Gastroesophageal sphincter (tissue), 4 donors: ENCODE data around the gene C17orf100. TPM values are rescaled to one million over a fixed set of nuclear protein-coding genes. Genes with fewer than 3 reads are reported as not detected.
A peak's percentile ranks its signal among the peaks of the same experiment; 100 is the strongest.

Experiments used
- ATAC-seq: fragments of 150-250 bp; one replicate; pipeline ENCODE4 v1.9.1; 2016; ENCODE audit warnings: mild to moderate bottlenecking, moderate library complexity
- H3K27ac ChIP-seq, 4 donors: fragments of 200-600 bp; sonication (generic) in 3 of 4; 1 replicate in 3 of 4; 2 replicates in 1 of 4; pipeline ENCODE4 v1.5.1; 2016 to 2019
- H3K27me3 ChIP-seq: fragments of 200-600 bp; sonication (generic); one replicate; pipeline ENCODE4 v1.5.1; 2019
- H3K36me3 ChIP-seq, 2 donors: fragments of 200-600 bp; sonication (generic); one replicate each; pipeline ENCODE4 v1.5.1; 2019; ENCODE audit warnings: control low read depth in 1 of 2
- H3K4me1 ChIP-seq, 3 donors: fragments of 200-600 bp; sonication (generic); 1 replicate in 2 of 3; 2 replicates in 1 of 3; pipeline ENCODE4 v1.5.1; 2016 to 2019; ENCODE audit warnings: control low read depth in 2 of 3
- H3K4me3 ChIP-seq, 2 donors: fragments of 200-600 bp; sonication (generic); one replicate each; pipeline ENCODE4 v1.5.1; 2019; ENCODE audit warnings: mild to moderate bottlenecking in 1 of 2, moderate library complexity in 1 of 2
- H3K9me3 ChIP-seq, 3 donors: fragments of 200-600 bp; sonication (generic); one replicate each; pipeline ENCODE4 v1.5.1; 2017 to 2019; ENCODE audit warnings: control low read depth in 2 of 3
- EP300 ChIP-seq: sonication (generic); formaldehyde crosslinking; IDR thresholded peaks from one replicate; pipeline ENCODE4 v1.6.1; 2017; ENCODE audit warnings: antibody characterized with exemption, mild to moderate bottlenecking
- POLR2A ChIP-seq, 2 donors: fragments of 450-650 bp; IDR thresholded peaks; one replicate each; pipeline ENCODE4 v1.6.1; 2017; ENCODE audit warnings: antibody characterized with exemption in 2 of 2, mild to moderate bottlenecking in 2 of 2, moderate library complexity in 1 of 2
- POLR2AphosphoS5 ChIP-seq: sonication (generic); formaldehyde crosslinking; IDR thresholded peaks from one replicate; pipeline ENCODE4 v1.6.1; 2017; ENCODE audit warnings: antibody characterized with exemption
- WGBS, 2 donors: methylation state at CpG; one replicate each; pipeline ENCODE4 v1.1.5; 2018; ENCODE audit warnings: low coverage in 1 of 2; 5-methylcytosine and 5-hydroxymethylcytosine counted together
- total RNA-seq, 4 donors: library from RNA; depleted of rRNA; stranded (reverse); fragments of >200 nt; gene quantifications; one replicate each; pipeline ENCODE4 v1.1.0, GENCODE V29; 2016
- TF ChIP-seq, protein P1 (sequence below), 4 experiments: fragments of 200-600 bp in 2 of 4; fragments of 450-650 bp in 2 of 4; sonication (generic) in 1 of 4; IDR thresholded peaks; one replicate each; pipeline ENCODE4 v1.5.1; 2017 to 2019; ENCODE audit warnings: antibody characterized with exemption in 4 of 4, mild to moderate bottlenecking in 2 of 4, moderate library complexity in 2 of 4

C17orf100 gene
- total RNA-seq, 4 donors from 2014 or later: 1.4 to 2.1 TPM; not detected in 2

DNA sequence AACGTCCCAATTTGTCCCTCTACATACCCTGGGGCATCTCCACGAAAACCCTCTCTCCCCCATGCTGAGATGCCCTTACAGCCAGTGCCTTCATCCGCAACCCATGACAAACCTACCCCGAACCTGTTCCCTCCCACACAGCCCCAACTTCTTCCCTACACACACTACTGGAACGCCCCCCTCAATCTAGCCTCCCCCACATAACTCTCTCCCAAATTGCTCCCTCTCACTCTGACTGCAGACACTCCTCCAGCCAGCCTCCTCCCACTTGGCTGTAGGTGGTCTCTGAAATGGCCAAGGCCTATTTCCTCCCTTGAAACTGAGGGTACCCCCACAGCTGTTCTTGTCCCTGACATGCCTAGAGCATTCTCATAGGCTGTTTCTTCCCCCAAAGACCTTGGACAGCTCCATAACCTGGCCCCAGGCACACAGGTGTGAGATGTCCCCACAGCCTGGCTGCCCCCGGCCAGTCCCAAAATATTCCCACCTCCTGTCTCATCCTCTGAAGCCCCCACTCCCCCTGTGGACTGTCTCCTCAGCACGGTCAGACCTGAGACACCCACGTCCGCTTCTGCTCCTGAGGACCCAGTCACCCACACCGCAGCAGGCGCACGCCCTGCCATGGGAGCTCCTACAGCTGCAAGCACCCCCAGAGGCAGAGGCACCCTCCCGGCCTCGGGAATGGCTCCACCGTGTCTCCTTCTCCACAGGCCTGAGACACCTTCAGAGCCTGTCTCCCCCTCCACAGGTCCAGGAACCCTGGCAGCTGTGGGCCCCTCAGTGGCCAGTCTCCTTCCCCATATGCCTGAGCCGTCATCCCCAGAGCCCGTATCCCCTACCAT, 14.7 kb upstream of the C17orf100 start:
- ATAC-seq: no peak
- H3K9me3 ChIP-seq: no peaks in the 10 kb centered on the region
- TF ChIP-seq, protein P1, sequence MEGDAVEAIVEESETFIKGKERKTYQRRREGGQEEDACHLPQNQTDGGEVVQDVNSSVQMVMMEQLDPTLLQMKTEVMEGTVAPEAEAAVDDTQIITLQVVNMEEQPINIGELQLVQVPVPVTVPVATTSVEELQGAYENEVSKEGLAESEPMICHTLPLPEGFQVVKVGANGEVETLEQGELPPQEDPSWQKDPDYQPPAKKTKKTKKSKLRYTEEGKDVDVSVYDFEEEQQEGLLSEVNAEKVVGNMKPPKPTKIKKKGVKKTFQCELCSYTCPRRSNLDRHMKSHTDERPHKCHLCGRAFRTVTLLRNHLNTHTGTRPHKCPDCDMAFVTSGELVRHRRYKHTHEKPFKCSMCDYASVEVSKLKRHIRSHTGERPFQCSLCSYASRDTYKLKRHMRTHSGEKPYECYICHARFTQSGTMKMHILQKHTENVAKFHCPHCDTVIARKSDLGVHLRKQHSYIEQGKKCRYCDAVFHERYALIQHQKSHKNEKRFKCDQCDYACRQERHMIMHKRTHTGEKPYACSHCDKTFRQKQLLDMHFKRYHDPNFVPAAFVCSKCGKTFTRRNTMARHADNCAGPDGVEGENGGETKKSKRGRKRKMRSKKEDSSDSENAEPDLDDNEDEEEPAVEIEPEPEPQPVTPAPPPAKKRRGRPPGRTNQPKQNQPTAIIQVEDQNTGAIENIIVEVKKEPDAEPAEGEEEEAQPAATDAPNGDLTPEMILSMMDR (IDR thresholded peaks at IDR 0.05): no peak
- no peak for TF ChIP-seq POLR2AphosphoS5
- H3K4me3 ChIP-seq: no peak overlapping the region
- peaks cover 0 to 34% of the 10 kb centered on the region in 2 donors for H3K36me3 ChIP-seq
- no peaks in the 10 kb centered on the region for H3K27me3 ChIP-seq
- H3K4me1 ChIP-seq: peaks cover 0 to 32% (median 17%) of the 10 kb centered on the region in 3 donors
- 82 to 93% methylated on average over 7 to 13 of the region's 17 CpGs for WGBS, 2 donors
- no peak overlapping the region for H3K27ac ChIP-seq

DNA sequence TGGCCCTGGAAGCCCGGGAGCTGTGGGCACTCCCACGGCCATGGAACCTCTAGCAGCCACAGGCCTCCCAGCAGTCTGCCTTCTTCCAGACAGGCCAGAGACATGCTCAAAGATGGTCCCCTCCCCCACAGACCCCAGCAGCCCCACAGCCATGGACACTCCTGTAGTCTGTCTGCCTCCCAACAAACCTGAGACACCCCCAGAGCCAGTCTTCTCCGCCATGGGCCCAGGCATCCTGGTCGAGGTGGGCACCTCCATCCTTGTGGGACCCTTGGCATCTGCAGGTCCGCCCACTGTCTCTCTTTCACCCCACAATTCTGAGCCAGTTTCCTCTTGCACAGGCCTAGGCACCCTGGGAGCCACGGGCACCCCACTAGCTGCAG, 14.1 kb upstream of the C17orf100 start:
- no peak for ATAC-seq
- 90 to 93% methylated on average over 2 of the region's 6 CpGs for WGBS, 2 donors
- peaks cover 0 to 38% (median 19%) of the 10 kb centered on the region in 3 donors for H3K4me1 ChIP-seq
- peaks cover 0 to 28% of the 10 kb centered on the region in 2 donors for H3K36me3 ChIP-seq
- no peak for TF ChIP-seq POLR2A (IDR thresholded peaks at IDR 0.05)
- TF ChIP-seq, protein P1 (IDR thresholded peaks at IDR 0.05): no peak
- no peak for TF ChIP-seq EP300
- no peak for TF ChIP-seq POLR2AphosphoS5
- no peak overlapping the region for H3K27ac ChIP-seq
- H3K27me3 ChIP-seq: no peaks in the 10 kb centered on the region
- no peak overlapping the region for H3K4me3 ChIP-seq
- H3K9me3 ChIP-seq: no peaks in the 10 kb centered on the region

DNA sequence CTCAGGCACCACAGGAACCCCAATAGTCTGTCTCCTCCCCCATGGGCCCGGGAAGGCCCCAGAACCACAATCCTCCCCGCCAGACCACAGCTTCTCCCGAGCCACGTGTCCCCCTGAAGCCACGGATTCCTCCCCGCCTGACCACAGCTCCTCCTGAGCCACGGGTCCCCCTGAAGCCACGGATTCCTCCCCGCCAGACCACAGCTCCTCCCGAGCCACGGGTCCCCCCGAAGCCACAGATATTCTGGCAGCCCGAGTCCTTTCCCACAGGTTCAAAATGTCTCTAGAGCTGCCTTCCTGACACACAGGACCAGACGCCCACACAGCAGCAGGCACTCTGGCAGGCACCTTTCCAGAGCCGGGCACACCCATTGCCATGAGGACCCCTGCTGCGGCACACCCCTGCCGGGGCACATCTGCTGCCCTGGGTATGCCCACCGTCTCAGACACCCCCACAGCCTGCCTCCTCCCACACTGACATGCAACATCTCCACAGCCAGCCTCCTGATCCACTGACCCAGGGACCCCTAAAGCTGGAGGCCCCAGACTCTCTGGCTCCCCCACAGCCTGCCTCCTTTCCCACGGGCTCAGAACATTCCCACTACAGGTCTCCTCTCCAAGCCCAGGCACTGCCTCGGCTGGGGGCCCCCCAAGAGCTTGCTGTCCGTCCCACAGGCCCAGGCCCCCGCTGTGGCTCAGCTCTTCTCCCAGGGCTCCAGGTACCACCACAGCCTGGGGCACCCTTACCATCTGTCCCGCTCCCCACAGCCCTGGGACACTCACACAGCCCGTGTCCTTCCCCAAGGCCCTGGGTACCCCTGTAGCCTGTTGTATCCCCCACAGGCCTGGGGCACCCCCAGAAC, 13.3 kb upstream of the C17orf100 start:
- H3K27me3 ChIP-seq: no peaks in the 10 kb centered on the region
- H3K27ac ChIP-seq: no peak overlapping the region
- ATAC-seq: no peak
- H3K4me1 ChIP-seq: peaks cover 0 to 43% (median 19%) of the 10 kb centered on the region in 3 donors
- no peak overlapping the region for H3K4me3 ChIP-seq
- 89% methylated on average over 8 of the region's 24 CpGs; no CpG with 5 or more reads in 1 of the 2 donors for WGBS, 2 donors
- no peaks in the 10 kb centered on the region for H3K9me3 ChIP-seq
- TF ChIP-seq POLR2A (IDR thresholded peaks at IDR 0.05): no peak
- H3K36me3 ChIP-seq: peaks cover 0 to 28% of the 10 kb centered on the region in 2 donors

DNA sequence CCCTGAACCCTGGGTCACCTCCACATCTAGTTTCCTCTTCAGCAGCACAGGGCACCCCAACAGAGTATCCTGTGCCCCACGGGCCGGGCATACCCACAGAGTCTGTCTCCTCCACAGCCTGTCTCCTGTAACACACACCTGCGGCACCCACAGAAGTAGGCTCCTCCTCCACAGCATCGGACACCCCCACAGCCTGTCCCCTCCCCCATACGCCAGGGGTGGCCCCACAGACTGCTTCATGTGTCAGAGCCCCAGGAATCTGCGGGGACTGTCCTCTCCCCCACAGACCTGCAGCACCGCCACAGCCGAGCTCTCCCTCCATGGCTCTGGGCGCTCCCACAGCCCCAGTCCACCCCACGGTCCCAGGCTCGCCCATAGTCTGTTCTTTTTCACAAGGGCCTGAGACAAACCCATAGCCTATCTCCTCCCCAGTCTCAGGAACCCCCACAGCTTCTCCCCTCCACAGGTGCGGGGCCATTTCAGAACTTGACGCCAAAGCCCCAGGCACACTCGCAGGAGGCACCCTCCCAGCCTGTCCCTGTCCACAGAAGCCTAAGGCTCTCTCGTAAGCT, 12.5 kb upstream of the C17orf100 start:
- TF ChIP-seq POLR2AphosphoS5 (no peak), EP300 (no peak)
- TF ChIP-seq, protein P1 (IDR thresholded peaks at IDR 0.05): no peak
- peak overlapping the region; percentile 73 to 93 for H3K4me3 ChIP-seq
- no peaks in the 10 kb centered on the region for H3K9me3 ChIP-seq
- peaks cover 0 to 28% of the 10 kb centered on the region in 2 donors for H3K36me3 ChIP-seq
- peaks cover 0 to 43% (median 19%) of the 10 kb centered on the region in 3 donors for H3K4me1 ChIP-seq
- H3K27me3 ChIP-seq: no peaks in the 10 kb centered on the region
- WGBS, 2 donors: 49% methylated on average over 3 of the region's 15 CpGs; no CpG with 5 or more reads in 1 of the 2 donors
- ATAC-seq: no peak
- H3K27ac ChIP-seq: peak overlapping the region in 1 of 4 donors; percentile 88
